BJ (cell line): ENCODE data around the gene BEST2. TPM values are rescaled to one million over a fixed set of nuclear protein-coding genes. Genes with fewer than 3 reads are reported as not detected.

Experiments
- CTCF ChIA-PET: fragments of 350-600 bp; formaldehyde crosslinking; extraction: SDS; loops from one replicate; lab custom pipeline; 2021; ENCODE audit warnings: antibody characterized with exemption, inconsistent platforms; lab: Yijun Ruan, JAX
- POLR2A ChIA-PET: fragments of 300-600 bp; sonication (Branson Sonifier 250); formaldehyde crosslinking; extraction: SDS; loops from one replicate; lab custom pipeline; 2021; ENCODE audit warnings: antibody characterized with exemption; lab: Charles Lee
- DNase-seq: peaks from one replicate; pipeline ENCODE4 v3.0.0-alpha.2; 2011; ENCODE audit warnings: low read depth
- H3K27me3 ChIP-seq: 2 replicates; pipeline ENCODE4 v1.6.0; 2011; ENCODE audit warnings: low read length; ENCODE audit not compliant: control insufficient read depth, insufficient read depth
- H3K36me3 ChIP-seq: 2 replicates; pipeline ENCODE4 v1.5.1; 2011; ENCODE audit warnings: low read length; ENCODE audit not compliant: control insufficient read depth, insufficient read depth
- H3K4me3 ChIP-seq: 2 replicates; pipeline ENCODE4 v1.5.1; 2011; ENCODE audit warnings: low read depth, mild to moderate bottlenecking, control low read depth, low read length
- CTCF ChIP-seq: IDR thresholded peaks from 2 replicates; pipeline ENCODE4 v1.5.1; 2011; ENCODE audit warnings: low read depth, mild to moderate bottlenecking, control low read depth, inconsistent platforms, low read length, moderate library complexity; ENCODE audit not compliant: insufficient read depth
- polyA plus RNA-seq: library from polyadenylated mRNA; depleted of rRNA; stranded (reverse); fragments of >200 nt; gene quantifications from 2 replicates; pipeline ENCODE4 v1.2.3, GENCODE V29; 2011

The BEST2 gene
- polyA plus RNA-seq, 1 experiment: not detected

- Histone ChIP-seq H3K4me3 (peak overlapping the region; percentile 49), H3K27me3 (no peaks in the 10 kb centered on the region), H3K36me3 (peaks cover 6% of the 10 kb centered on the region)
- DNase-seq: no peak
- TF ChIP-seq CTCF: peak; percentile 88
- ChIA-PET POLR2A (interaction anchor here (0.6 to 1.2 kb wide), 3 partner anchors 26 to 30 kb away, joined by 3 to 5 read pairs (median 3); partner anchors contain the start of gene JUNB), CTCF (interaction anchor here (0.6 to 28.6 kb wide), 31 partner anchors 8 to 202 kb away, joined by 3 to 874 read pairs (median 4); partner anchors contain the start of genes BEST2, DNASE2, FBXW9 and GET3)
Observed at GRCh38 chr19:12766051-12766521, 14.5 kb downstream of the BEST2 start.

DNA sequence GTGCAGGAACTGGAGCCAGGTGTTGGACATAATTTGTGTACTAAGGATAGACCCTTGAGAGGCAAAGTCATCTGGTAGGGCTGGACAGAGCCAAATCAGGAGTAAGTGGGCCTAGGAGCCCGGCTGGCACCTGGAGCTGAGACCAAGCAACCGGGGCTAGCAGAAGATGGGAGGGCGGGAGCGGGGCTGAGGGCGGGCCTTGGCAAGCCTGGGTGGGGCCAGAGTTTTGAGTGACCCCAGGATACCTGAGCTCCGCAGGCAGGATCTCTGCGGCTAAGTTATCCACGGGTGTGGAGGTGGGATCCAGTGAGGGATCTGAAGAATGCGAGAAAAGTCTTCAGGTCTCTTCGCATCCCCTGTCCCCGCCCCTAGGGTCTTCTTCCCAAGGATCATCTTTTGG lies 15.6 kb downstream of the BEST2 start:
- no peak overlapping the region for H3K4me3 ChIP-seq
- peaks cover 6% of the 10 kb centered on the region for H3K36me3 ChIP-seq
- ChIA-PET POLR2A (no interaction called here), CTCF (interaction anchor here (1.5 to 28.6 kb wide), 8 partner anchors 10 to 82 kb away, joined by 4 to 874 read pairs (median 41); partner anchors contain the start of genes BEST2, HOOK2, JUNB and PRDX2)
- DNase-seq: no peak
- H3K27me3 ChIP-seq: no peaks in the 10 kb centered on the region
- TF ChIP-seq CTCF: no peak

DNA sequence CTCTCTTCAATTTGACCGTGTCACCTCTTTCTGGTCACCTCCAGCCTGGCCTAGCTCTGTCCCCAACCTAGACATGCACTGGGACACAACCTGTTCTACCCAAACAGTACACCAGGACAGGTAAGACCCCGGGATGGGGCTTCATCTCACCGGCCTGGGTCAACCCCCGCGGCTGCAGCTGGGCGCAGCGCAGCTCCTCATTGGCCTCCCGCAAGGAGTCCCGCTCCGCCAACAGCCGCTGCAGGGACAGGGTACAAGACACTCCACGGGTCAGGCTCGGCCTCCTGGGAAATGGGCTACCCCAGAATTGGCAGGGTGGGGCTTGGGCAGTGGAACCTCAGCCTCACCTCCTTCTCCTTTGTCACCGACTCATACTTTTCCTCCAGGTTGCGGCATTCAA lies 16.1 kb downstream of the BEST2 start:
- no peak for TF ChIP-seq CTCF
- peaks cover 8% of the 10 kb centered on the region for H3K36me3 ChIP-seq
- POLR2A ChIA-PET: no interaction called here
- H3K27me3 ChIP-seq: no peaks in the 10 kb centered on the region
- no peak overlapping the region for H3K4me3 ChIP-seq
- CTCF ChIA-PET: interaction anchor here (1.5 to 28.6 kb wide), 6 partner anchors 9 to 82 kb away, joined by 4 to 874 read pairs (median 64); partner anchors contain the start of genes BEST2, HOOK2, JUNB and PRDX2
- no peak for DNase-seq

- H3K36me3 ChIP-seq: peaks cover 2% of the 10 kb centered on the region
- H3K27me3 ChIP-seq: no peaks in the 10 kb centered on the region
- no peak for DNase-seq
- TF ChIP-seq CTCF: no peak
- H3K4me3 ChIP-seq: no peak overlapping the region
- ChIA-PET CTCF (interaction anchor here (2.4 to 28.6 kb wide), 3 partner anchors 9 to 80 kb away, joined by 17 to 874 read pairs (median 355); partner anchors contain the start of genes JUNB, PRDX2, RNASEH2A and THSD8), POLR2A (no interaction called here)
Observed at GRCh38 chr19:12769689-12770088, 18.1 kb downstream of the BEST2 start.

DNA sequence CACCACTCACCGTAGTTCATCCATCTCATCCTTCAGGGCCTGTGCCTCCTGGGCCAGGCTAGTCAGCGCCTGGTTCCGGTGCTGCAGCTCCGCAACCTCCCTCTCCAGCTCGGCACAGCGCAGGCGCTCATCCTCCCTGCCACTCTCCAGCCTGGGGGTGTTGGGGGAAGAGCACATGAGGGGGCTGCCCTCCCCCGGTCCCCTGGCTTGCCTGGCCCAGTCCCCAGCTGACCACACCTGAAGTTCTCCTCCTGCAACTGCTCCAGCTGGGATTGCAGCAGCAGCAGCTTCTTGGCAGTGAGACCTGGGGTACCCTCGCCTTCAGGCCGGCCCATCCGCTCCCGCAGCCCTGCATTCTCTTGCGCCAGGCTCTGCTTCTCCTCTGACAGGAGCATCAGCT lies 19.3 kb downstream of the BEST2 start:
- ChIA-PET POLR2A (no interaction called here), CTCF (interaction anchor here (2.4 to 28.6 kb wide), 3 partner anchors 11 to 78 kb away, joined by 17 to 874 read pairs (median 355); partner anchors contain the start of genes JUNB, PRDX2, RNASEH2A and THSD8)
- no peak for TF ChIP-seq CTCF
- no peak for DNase-seq
- no peaks in the 10 kb centered on the region for H3K27me3 ChIP-seq
- peaks cover 2% of the 10 kb centered on the region for H3K36me3 ChIP-seq
- H3K4me3 ChIP-seq: no peak overlapping the region
